ENCODE data around the gene PTPA.

PTPA gene

GRCh38 chr9:129171993-129172751 lies 61.0 kb downstream of the PTPA start:
- H3K27ac ChIP-seq, result peak overlapping the region; percentile 15; the same call in 1 of the 2 replicates
- TF ChIP-seq ZFX (IDR thresholded peaks at IDR 0.05; ENCODE audit: borderline replicate concordance) (no peak), CTCF (IDR thresholded peaks at IDR 0.05) (no peak)

- H3K27ac ChIP-seq, result 0 out of 2 replicates have a peak overlapping the region, but pooled peaks have one; percentile 13
- TF ChIP-seq CTCF (IDR thresholded peaks at IDR 0.05), result no peak
- no peak for TF ChIP-seq ZFX (IDR thresholded peaks at IDR 0.05; ENCODE audit: borderline replicate concordance)
These were observed 61.6 kb downstream of the PTPA start for GRCh38 chr9:129172816-129173215.

- H3K27ac ChIP-seq, result peak overlapping the region; percentile 99
- TF ChIP-seq CTCF (IDR thresholded peaks at IDR 0.05), result no peak
- TF ChIP-seq ZFX (IDR thresholded peaks at IDR 0.05; ENCODE audit: borderline replicate concordance), result no peak
These were observed 62.3 kb downstream of the PTPA start for GRCh38 chr9:129173296-129174101.

- peak overlapping the region; percentile 99 for H3K27ac ChIP-seq
- TF ChIP-seq CTCF (IDR thresholded peaks at IDR 0.05) (peak; percentile 95), ZFX (IDR thresholded peaks at IDR 0.05; ENCODE audit: borderline replicate concordance) (no peak)
These were observed 63.0 kb downstream of the PTPA start for GRCh38 chr9:129174102-129174723.

- H3K27ac ChIP-seq, result peak overlapping the region; percentile 99
These were observed 63.7 kb downstream of the PTPA start for GRCh38 chr9:129174724-129175514.

GRCh38 chr9:129175515-129175824 lies 64.3 kb downstream of the PTPA start:
- peak overlapping the region; percentile 99 for H3K27ac ChIP-seq
- no peak for TF ChIP-seq ZFX (IDR thresholded peaks at IDR 0.05; ENCODE audit: borderline replicate concordance)
- no peak for TF ChIP-seq CTCF (IDR thresholded peaks at IDR 0.05)

More at GRCh38 chr9:129174724-129175514, 63.7 kb downstream of the PTPA start:
- TF ChIP-seq ZFX (IDR thresholded peaks at IDR 0.05; ENCODE audit: borderline replicate concordance) (no peak), CTCF (IDR thresholded peaks at IDR 0.05) (no peak; the same call in 1 of the 2 replicates)
